ENCODE results near the gene PSG6.
"Not testable (repeated sequence)": the region's sequence is repeated elsewhere in the genome, so short reads cannot be mapped to it uniquely, and the experiment has no call there.

DNA sequence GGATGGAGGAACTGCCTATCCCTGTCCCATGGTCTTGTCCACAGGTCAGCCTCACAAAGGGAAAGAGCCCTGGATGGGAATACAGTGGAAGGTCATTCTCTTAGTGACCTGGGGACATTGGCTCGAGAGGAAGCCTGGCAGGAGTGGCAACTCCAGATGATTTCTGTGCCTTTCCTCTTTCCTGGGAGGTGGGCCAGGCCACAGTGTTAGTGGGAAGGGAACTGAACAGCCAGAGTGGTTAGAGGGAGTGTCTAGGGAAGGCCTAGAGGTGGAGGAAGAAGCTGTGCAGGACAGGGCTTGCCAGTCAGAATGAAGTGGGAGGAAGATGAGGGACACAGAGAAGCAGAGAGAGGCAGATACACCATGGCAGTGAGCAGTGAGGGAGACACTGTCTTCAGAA lies 41.8 kb downstream of the PSG6 start:
- TF ChIP-seq, protein P1, sequence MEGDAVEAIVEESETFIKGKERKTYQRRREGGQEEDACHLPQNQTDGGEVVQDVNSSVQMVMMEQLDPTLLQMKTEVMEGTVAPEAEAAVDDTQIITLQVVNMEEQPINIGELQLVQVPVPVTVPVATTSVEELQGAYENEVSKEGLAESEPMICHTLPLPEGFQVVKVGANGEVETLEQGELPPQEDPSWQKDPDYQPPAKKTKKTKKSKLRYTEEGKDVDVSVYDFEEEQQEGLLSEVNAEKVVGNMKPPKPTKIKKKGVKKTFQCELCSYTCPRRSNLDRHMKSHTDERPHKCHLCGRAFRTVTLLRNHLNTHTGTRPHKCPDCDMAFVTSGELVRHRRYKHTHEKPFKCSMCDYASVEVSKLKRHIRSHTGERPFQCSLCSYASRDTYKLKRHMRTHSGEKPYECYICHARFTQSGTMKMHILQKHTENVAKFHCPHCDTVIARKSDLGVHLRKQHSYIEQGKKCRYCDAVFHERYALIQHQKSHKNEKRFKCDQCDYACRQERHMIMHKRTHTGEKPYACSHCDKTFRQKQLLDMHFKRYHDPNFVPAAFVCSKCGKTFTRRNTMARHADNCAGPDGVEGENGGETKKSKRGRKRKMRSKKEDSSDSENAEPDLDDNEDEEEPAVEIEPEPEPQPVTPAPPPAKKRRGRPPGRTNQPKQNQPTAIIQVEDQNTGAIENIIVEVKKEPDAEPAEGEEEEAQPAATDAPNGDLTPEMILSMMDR (IDR thresholded peaks at IDR 0.05): not testable (repeated sequence)
- not testable (repeated sequence) for TF ChIP-seq POLR2AphosphoS5, POLR2A (IDR thresholded peaks at IDR 0.05)

All from prostate gland (tissue), 2 donors.